ENCODE results near the gene BFAR.
"Not testable (repeated sequence)": the region's sequence is repeated elsewhere in the genome, so short reads cannot be mapped to it uniquely, and the experiment has no call there.

Gene BFAR

GRCh38 chr16:14632693-14633569, at the start of gene BFAR:
Gene BFAR (plus strand): TSS chr16:14632951. CDS start chr16:14644347, 11,396 bp downstream.
- peak; percentile 96 for DNase-seq

- no peak for DNase-seq
These were observed 47.5 kb upstream of the BFAR start for GRCh38 chr16:14585287-14585686.

- DNase-seq: no peak
These were observed 46.0 kb upstream of the BFAR start for GRCh38 chr16:14586637-14587305.

GRCh38 chr16:14600164-14600563, 32.6 kb upstream of the BFAR start:
- no peak for DNase-seq

GRCh38 chr16:14602443-14602963, 30.2 kb upstream of the BFAR start:
- no peak for DNase-seq

- peak; percentile 2 for DNase-seq
These were observed 26.6 kb upstream of the BFAR start for GRCh38 chr16:14606102-14606501.

- no peak for DNase-seq
These were observed 24.6 kb upstream of the BFAR start for GRCh38 chr16:14608111-14608566.

- DNase-seq: no peak
These were observed 24.1 kb upstream of the BFAR start for GRCh38 chr16:14608604-14609003.

- DNase-seq: no peak
These were observed 23.0 kb upstream of the BFAR start for GRCh38 chr16:14609716-14610115.

- DNase-seq: no peak
These were observed 21.1 kb upstream of the BFAR start for GRCh38 chr16:14611660-14612059.

- no peak for DNase-seq
These were observed 18.8 kb upstream of the BFAR start for GRCh38 chr16:14613991-14614390.

GRCh38 chr16:14616280-14616679, 16.5 kb upstream of the BFAR start:
- DNase-seq: no peak

GRCh38 chr16:14618566-14618965, 14.2 kb upstream of the BFAR start:
- DNase-seq: no peak

- no peak for DNase-seq
These were observed 5.7 kb upstream of the BFAR start for GRCh38 chr16:14627078-14627477.

GRCh38 chr16:14628806-14629611, 3.7 kb upstream of the BFAR start:
- no peak for DNase-seq

- DNase-seq: no peak
These were observed 3.2 kb upstream of the BFAR start for GRCh38 chr16:14629612-14629918.

- DNase-seq: peak; percentile 88
These were observed 2.7 kb upstream of the BFAR start, which contains the start of gene PARN for GRCh38 chr16:14629919-14630619. Gene PARN (minus strand): TSS chr16:14630260. CDS start chr16:14630125, 135 bp downstream.

GRCh38 chr16:14630620-14631330, 2.0 kb upstream of the BFAR start:
- DNase-seq: not testable (repeated sequence)

- no peak for DNase-seq
These were observed 1.6 kb downstream of the BFAR start for GRCh38 chr16:14634389-14634725.

- no peak for DNase-seq
These were observed 2.8 kb downstream of the BFAR start for GRCh38 chr16:14635395-14636165.

All from kidney glomerular epithelial cell (primary cell).